Fibroblast of lung (primary cell): Measurements from ENCODE around the gene SRRM1. TPM values are rescaled to one million over a fixed set of nuclear protein-coding genes. Genes with fewer than 3 reads are reported as not detected.
A peak's percentile ranks its signal among the peaks of the same experiment; 100 is the strongest.
"Not testable (repeated sequence)": the region's sequence is repeated elsewhere in the genome, so short reads cannot be mapped to it uniquely, and the experiment has no call there.

Source experiments
- DNase-seq, 2 donors: peaks; one replicate each; pipeline versions ENCODE4 v3.0.0 to v3.0.0-alpha.2; 2010; ENCODE audit warnings: low read depth in 2 of 2
- H2AFZ ChIP-seq: 2 replicates; pipeline ENCODE4 v1.5.1; 2012; ENCODE audit warnings: low read length, control low read depth, inconsistent platforms
- H3K27ac ChIP-seq: 2 replicates; pipeline ENCODE4 v1.5.1; 2011; ENCODE audit warnings: low read length, control low read depth; ENCODE audit not compliant: insufficient read depth
- H3K27me3 ChIP-seq: 2 replicates; pipeline ENCODE4 v1.5.1; 2011; ENCODE audit warnings: mild to moderate bottlenecking, low read length; ENCODE audit not compliant: control insufficient read depth, insufficient read depth
- H3K36me3 ChIP-seq: 2 replicates; pipeline ENCODE4 v1.5.1; 2011; ENCODE audit warnings: low read length; ENCODE audit not compliant: control insufficient read depth, insufficient read depth
- H3K4me1 ChIP-seq: 2 replicates; pipeline ENCODE4 v1.5.1; 2011; ENCODE audit warnings: low read length; ENCODE audit not compliant: control insufficient read depth, insufficient read depth; ENCODE audit errors: extremely low read depth
- H3K4me2 ChIP-seq: 2 replicates; pipeline ENCODE4 v1.5.1; 2011; ENCODE audit warnings: low read length, control low read depth; ENCODE audit not compliant: insufficient read depth; ENCODE audit errors: extremely low read depth
- H3K4me3 ChIP-seq, 4 experiments: fragments of 200-600 bp in 1 of 4; sonication (generic) in 1 of 4; replicated peaks in 1 of 4; 2 replicates each; pipeline ENCODE4 v1.5.1; 2011 to 2016; ENCODE audit warnings: low read length in 4 of 4, low read depth in 3 of 4, mild to moderate bottlenecking in 3 of 4, control low read depth in 2 of 4, inconsistent platforms in 1 of 4, mixed read lengths in 1 of 4; ENCODE audit not compliant: insufficient read depth in 1 of 4; ENCODE audit errors: control extremely low read depth in 1 of 4
- H3K79me2 ChIP-seq: 2 replicates; pipeline ENCODE4 v1.5.1; 2012; ENCODE audit warnings: mild to moderate bottlenecking, low read length, inconsistent platforms; ENCODE audit not compliant: control insufficient read depth, insufficient read depth
- H3K9ac ChIP-seq: 2 replicates; pipeline ENCODE4 v1.5.1; 2011; ENCODE audit warnings: mild to moderate bottlenecking, low read length, control low read depth; ENCODE audit not compliant: insufficient read depth
- H3K9me3 ChIP-seq: 2 replicates; pipeline ENCODE4 v1.5.1; 2012; ENCODE audit warnings: low read depth, low read length; ENCODE audit not compliant: control insufficient read depth, insufficient read depth
- H4K20me1 ChIP-seq: 2 replicates; pipeline ENCODE4 v1.5.1; 2011; ENCODE audit warnings: low read length; ENCODE audit not compliant: control insufficient read depth, insufficient read depth; ENCODE audit errors: extremely low read depth
- EZH2 ChIP-seq: IDR thresholded peaks from 2 replicates; pipeline ENCODE4 v1.5.1; 2012; ENCODE audit warnings: low read length, control low read depth, mild to moderate bottlenecking; ENCODE audit errors: missing control alignments
- polyA plus RNA-seq, 2 donors: library from polyadenylated mRNA; depleted of rRNA in 1 of 2; stranded (reverse) in 1 of 2; unstranded in 1 of 2; fragments of >200 nt; gene quantifications; 2 replicates each; pipeline ENCODE4 v1.2.1, GENCODE V29; 2011 to 2012; ENCODE audit warnings: missing spikeins in 1 of 2
- total RNA-seq: library from RNA; depleted of rRNA; stranded (reverse); fragments of >200 nt; gene quantifications from 2 replicates; pipeline ENCODE4 v1.2.1, GENCODE V29; 2014
- TF ChIP-seq, protein P1 (sequence below), 2 donors: IDR thresholded peaks in 1 of 2; conservative IDR thresholded peaks in 1 of 2; 1 replicate in 1 of 2; 2 replicates in 1 of 2; pipeline ENCODE4 v1.5.1; 2011 to 2012; ENCODE audit warnings: low read length in 2 of 2, control low read depth in 1 of 2, inconsistent platforms in 1 of 2, low read depth in 1 of 2, mild to moderate bottlenecking in 1 of 2

Gene SRRM1
- total and polyA plus RNA-seq, 2 donors (not counting 1 experiment from before 2014, with no cell fraction given), result 30.7 to 55.8 TPM

DNA sequence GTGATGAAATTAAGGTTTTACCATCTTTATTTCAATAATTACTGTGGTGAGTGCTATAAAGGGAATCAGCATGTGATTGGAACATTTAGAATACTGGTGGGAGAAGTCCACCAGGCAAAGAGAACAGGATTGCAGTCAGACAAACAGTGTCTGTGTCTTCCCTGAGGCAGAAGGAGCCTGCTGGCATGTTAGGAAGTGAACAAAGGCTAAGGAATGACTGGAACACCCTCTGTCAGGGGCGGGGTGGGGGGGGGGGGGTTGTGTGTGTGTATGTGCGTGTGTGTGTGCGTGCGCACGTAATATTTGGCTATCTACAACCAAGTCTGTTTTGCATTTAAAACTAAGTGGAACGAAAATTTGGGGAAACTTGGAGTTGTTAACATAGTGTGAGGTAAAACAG lies 30.2 kb downstream of the SRRM1 start:
- H3K4me2 ChIP-seq, result no peak overlapping the region
- H3K27me3 ChIP-seq, result no peaks in the 10 kb centered on the region
- H3K27ac ChIP-seq, result no peak overlapping the region
- TF ChIP-seq, protein P1, sequence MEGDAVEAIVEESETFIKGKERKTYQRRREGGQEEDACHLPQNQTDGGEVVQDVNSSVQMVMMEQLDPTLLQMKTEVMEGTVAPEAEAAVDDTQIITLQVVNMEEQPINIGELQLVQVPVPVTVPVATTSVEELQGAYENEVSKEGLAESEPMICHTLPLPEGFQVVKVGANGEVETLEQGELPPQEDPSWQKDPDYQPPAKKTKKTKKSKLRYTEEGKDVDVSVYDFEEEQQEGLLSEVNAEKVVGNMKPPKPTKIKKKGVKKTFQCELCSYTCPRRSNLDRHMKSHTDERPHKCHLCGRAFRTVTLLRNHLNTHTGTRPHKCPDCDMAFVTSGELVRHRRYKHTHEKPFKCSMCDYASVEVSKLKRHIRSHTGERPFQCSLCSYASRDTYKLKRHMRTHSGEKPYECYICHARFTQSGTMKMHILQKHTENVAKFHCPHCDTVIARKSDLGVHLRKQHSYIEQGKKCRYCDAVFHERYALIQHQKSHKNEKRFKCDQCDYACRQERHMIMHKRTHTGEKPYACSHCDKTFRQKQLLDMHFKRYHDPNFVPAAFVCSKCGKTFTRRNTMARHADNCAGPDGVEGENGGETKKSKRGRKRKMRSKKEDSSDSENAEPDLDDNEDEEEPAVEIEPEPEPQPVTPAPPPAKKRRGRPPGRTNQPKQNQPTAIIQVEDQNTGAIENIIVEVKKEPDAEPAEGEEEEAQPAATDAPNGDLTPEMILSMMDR (conservative IDR thresholded peaks at IDR 0.05 in 1 of 2, IDR thresholded peaks at IDR 0.05 in 1 of 2; ENCODE audit: low read depth in 1 of 2, low read length in 2 of 2), result no peak
- TF ChIP-seq EZH2, result no peak
- H3K4me1 ChIP-seq, result no peaks in the 10 kb centered on the region
- H2AFZ ChIP-seq, result no peak overlapping the region
- H3K9me3 ChIP-seq, result no peaks in the 10 kb centered on the region
- H4K20me1 ChIP-seq, result no peaks in the 10 kb centered on the region
- no peak overlapping the region for H3K9ac ChIP-seq
- H3K36me3 ChIP-seq, result peaks cover 8% of the 10 kb centered on the region
- H3K79me2 ChIP-seq, result no peaks in the 10 kb centered on the region
- DNase-seq, result peak in 1 of 2 donors; percentile 46
- H3K4me3 ChIP-seq, result no peak overlapping the region

DNA sequence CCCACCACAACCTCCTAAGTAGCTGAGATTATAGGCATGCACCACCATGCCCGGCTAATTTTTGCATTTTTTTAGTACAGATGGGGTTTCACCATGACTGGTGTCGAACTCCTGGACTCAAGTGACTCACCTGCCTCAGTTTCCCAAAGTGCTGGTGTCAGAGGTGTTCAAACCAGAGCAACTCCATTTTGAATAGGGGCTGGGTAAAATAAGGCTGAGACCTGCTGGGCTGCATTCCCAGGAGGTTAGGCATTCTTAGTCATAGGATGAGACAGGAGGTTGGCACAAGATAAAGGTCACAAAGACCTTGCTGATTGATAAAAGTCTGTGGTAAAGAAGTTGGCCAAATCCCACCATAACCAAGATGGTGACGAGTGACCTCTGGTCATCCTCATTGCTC lies 35.3 kb downstream of the SRRM1 start:
- not testable (repeated sequence) for H3K9me3 ChIP-seq, H3K4me3 ChIP-seq, H3K4me2 ChIP-seq, H4K20me1 ChIP-seq, H3K9ac ChIP-seq, H3K27me3 ChIP-seq, H2AFZ ChIP-seq, H3K36me3 ChIP-seq, H3K4me1 ChIP-seq, H3K27ac ChIP-seq, H3K79me2 ChIP-seq
- peak in 1 of 2 donors; percentile 55 for DNase-seq

DNA sequence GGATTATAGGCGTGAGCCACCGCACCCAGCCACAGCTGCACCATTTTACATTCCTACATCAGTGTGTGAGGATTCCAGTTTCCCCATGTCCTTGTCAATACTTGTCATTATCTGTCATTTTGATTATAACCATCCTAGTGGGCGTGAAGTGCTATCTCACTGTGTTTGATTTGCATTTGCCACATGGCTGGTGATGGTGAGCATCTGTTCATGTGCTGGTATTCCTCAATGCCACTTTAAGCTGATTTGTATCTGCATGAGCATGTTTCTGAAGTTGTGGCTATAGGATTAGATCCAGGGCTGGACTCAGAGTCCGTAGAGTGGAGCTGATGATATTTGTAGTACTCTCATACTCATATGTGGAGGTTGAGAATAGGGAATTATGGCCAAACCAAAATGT lies 36.6 kb downstream of the SRRM1 start:
- H3K27me3 ChIP-seq, result no peaks in the 10 kb centered on the region
- H3K36me3 ChIP-seq, result no peaks in the 10 kb centered on the region
- H3K4me3 ChIP-seq, result no peak overlapping the region
- no peaks in the 10 kb centered on the region for H4K20me1 ChIP-seq
- H3K79me2 ChIP-seq, result no peaks in the 10 kb centered on the region
- H3K4me2 ChIP-seq, result no peak overlapping the region
- no peak overlapping the region for H3K27ac ChIP-seq
- no peak for TF ChIP-seq EZH2
- TF ChIP-seq, protein P1 (conservative IDR thresholded peaks at IDR 0.05 in 1 of 2, IDR thresholded peaks at IDR 0.05 in 1 of 2; ENCODE audit: low read depth in 1 of 2, low read length in 2 of 2), result no peak
- no peak for DNase-seq
- H3K9me3 ChIP-seq, result no peaks in the 10 kb centered on the region
- no peak overlapping the region for H3K9ac ChIP-seq
- H2AFZ ChIP-seq, result no peak overlapping the region
- H3K4me1 ChIP-seq, result peaks cover 2% of the 10 kb centered on the region
